DOHH2 (cell line): ENCODE results near the gene PCBP3.

Source experiments
- EZH2phosphoT487 ChIP-seq: fragments of 200-600 bp; sonication (generic); IDR thresholded peaks from 2 replicates; pipeline ENCODE4 v1.6.1; 2017; ENCODE audit warnings: borderline replicate concordance, mild to moderate bottlenecking, antibody characterized with exemption, low read length, moderate library complexity, mixed read lengths
- TF ChIP-seq, protein P1 (sequence below): fragments of 200-600 bp; sonication (generic); IDR thresholded peaks from one replicate; pipeline ENCODE4 v1.5.1; 2014; ENCODE audit warnings: antibody characterized with exemption, mild to moderate bottlenecking, low read depth, low read length; ENCODE audit not compliant: poor library complexity, severe bottlenecking

DNA sequence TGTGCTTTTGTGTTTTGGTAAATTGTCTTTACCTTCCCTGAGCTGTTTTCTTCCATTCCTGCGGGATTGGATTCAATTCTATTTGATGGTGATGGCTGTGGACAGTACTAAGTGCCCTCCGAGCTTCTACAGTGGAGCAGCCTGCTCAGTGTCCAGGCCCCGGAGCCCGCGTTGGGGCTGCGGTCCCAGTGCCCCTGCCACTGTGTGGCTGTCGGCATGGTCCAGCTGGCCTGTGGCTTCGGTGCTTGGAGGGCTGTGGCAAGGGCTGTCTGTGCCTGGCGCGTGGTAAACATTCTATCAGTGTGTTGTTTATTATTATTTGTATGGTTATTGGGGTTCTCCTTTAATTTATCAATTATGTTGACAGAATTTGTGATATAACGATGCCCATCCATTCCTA is 228.9 kb downstream of the PCBP3 start:
- TF ChIP-seq, protein P1, sequence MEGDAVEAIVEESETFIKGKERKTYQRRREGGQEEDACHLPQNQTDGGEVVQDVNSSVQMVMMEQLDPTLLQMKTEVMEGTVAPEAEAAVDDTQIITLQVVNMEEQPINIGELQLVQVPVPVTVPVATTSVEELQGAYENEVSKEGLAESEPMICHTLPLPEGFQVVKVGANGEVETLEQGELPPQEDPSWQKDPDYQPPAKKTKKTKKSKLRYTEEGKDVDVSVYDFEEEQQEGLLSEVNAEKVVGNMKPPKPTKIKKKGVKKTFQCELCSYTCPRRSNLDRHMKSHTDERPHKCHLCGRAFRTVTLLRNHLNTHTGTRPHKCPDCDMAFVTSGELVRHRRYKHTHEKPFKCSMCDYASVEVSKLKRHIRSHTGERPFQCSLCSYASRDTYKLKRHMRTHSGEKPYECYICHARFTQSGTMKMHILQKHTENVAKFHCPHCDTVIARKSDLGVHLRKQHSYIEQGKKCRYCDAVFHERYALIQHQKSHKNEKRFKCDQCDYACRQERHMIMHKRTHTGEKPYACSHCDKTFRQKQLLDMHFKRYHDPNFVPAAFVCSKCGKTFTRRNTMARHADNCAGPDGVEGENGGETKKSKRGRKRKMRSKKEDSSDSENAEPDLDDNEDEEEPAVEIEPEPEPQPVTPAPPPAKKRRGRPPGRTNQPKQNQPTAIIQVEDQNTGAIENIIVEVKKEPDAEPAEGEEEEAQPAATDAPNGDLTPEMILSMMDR, result no peak
- no peak for TF ChIP-seq EZH2phosphoT487
